Common myeloid progenitor, CD34-positive (primary cell): Measurements from ENCODE around the gene DNAH11.
"Not testable (repeated sequence)": the region's sequence is repeated elsewhere in the genome, so short reads cannot be mapped to it uniquely, and the experiment has no call there.

Experiments
- CTCF ChIA-PET: fragments of 350-600 bp; sonication (Branson Sonifier 250); formaldehyde crosslinking; loops from one replicate; lab custom pipeline; 2021; ENCODE audit warnings: antibody characterized with exemption; lab: Charles Lee
- POLR2A ChIA-PET: fragments of 350-600 bp; sonication (Branson Sonifier 250); formaldehyde crosslinking; loops from one replicate; lab custom pipeline; 2021; ENCODE audit warnings: antibody characterized with exemption; lab: Charles Lee
- DNase-seq, 3 donors: peaks; one replicate each; pipeline versions ENCODE4 v3.0.0 to v3.0.0-alpha.2; 2013
- H3K27ac ChIP-seq, 2 experiments: 1 replicate in 1 of 2; 2 replicates in 1 of 2; pipeline ENCODE4 v1.7.0; 2013; ENCODE audit warnings: inconsistent platforms in 2 of 2, low read length in 2 of 2, mild to moderate bottlenecking in 2 of 2, low read depth in 1 of 2, moderate library complexity in 1 of 2; ENCODE audit not compliant: severe bottlenecking in 2 of 2, insufficient read depth in 1 of 2, poor library complexity in 1 of 2
- H3K27me3 ChIP-seq, 5 experiments: replicated peaks in 2 of 5; 1 replicate in 3 of 5; 2 replicates in 2 of 5; pipeline versions ENCODE4 v1.6.1 to v1.7.0; 2013; ENCODE audit warnings: low read length in 4 of 5, mild to moderate bottlenecking in 2 of 5, moderate library complexity in 2 of 5, inconsistent platforms in 1 of 5; ENCODE audit not compliant: insufficient read depth in 5 of 5, control insufficient read depth in 4 of 5
- H3K36me3 ChIP-seq, 4 experiments: 1 replicate in 2 of 4; 2 replicates in 2 of 4; pipeline versions ENCODE4 v1.6.1 to v1.7.0; 2013; ENCODE audit warnings: low read length in 3 of 4, control low read depth in 1 of 4, mild to moderate bottlenecking in 1 of 4; ENCODE audit not compliant: control insufficient read depth in 4 of 4, insufficient read depth in 4 of 4
- H3K4me1 ChIP-seq, 4 experiments: 1 replicate in 3 of 4; 2 replicates in 1 of 4; pipeline versions ENCODE4 v1.6.1 to v1.7.1; 2013; ENCODE audit warnings: low read length in 3 of 4, mild to moderate bottlenecking in 3 of 4, control low read depth in 1 of 4, inconsistent platforms in 1 of 4, moderate library complexity in 1 of 4; ENCODE audit not compliant: control insufficient read depth in 4 of 4, insufficient read depth in 4 of 4; ENCODE audit errors: control extremely low read depth in 1 of 4
- H3K4me3 ChIP-seq, 7 experiments: 1 replicate in 4 of 7; 2 replicates in 3 of 7; pipeline versions ENCODE4 v1.5.1 to v1.7.0; 2013; ENCODE audit warnings: mild to moderate bottlenecking in 7 of 7, low read length in 6 of 7, moderate library complexity in 6 of 7, inconsistent platforms in 2 of 7, low read depth in 2 of 7, control low read depth in 1 of 7; ENCODE audit not compliant: insufficient read depth in 4 of 7, control insufficient read depth in 1 of 7; ENCODE audit errors: extremely low read depth in 1 of 7
- H3K9me3 ChIP-seq, 5 experiments: 1 replicate in 4 of 5; 2 replicates in 1 of 5; pipeline versions ENCODE4 v1.6.1 to v1.7.1; 2013; ENCODE audit warnings: low read length in 4 of 5, mild to moderate bottlenecking in 2 of 5, inconsistent platforms in 1 of 5, low read depth in 1 of 5, moderate library complexity in 1 of 5; ENCODE audit not compliant: control insufficient read depth in 4 of 5, insufficient read depth in 2 of 5; ENCODE audit errors: control extremely low read depth in 1 of 5
- WGBS: methylation state at CpG from one replicate; pipeline ENCODE4 v1.1.5; 2013; ENCODE audit not compliant: insufficient coverage; 5-methylcytosine and 5-hydroxymethylcytosine counted together

The DNAH11 gene

GRCh38 chr7:21533646-21534045 lies 9.2 kb upstream of the DNAH11 start:
- H3K36me3 ChIP-seq, CTCF ChIA-PET, DNase-seq, H3K27ac ChIP-seq, POLR2A ChIA-PET, H3K4me3 ChIP-seq, H3K9me3 ChIP-seq, H3K4me1 ChIP-seq, H3K27me3 ChIP-seq: not testable (repeated sequence)

GRCh38 chr7:21536445-21537118 lies 6.3 kb upstream of the DNAH11 start:
- H3K4me1 ChIP-seq, H3K9me3 ChIP-seq, H3K36me3 ChIP-seq, H3K4me3 ChIP-seq, POLR2A ChIA-PET, H3K27ac ChIP-seq, CTCF ChIA-PET, DNase-seq: not testable (repeated sequence)
- peaks cover 0 to 20% (median 6%) of the 10 kb centered on the region in 5 experiments for H3K27me3 ChIP-seq
- 99% methylated on average over 20 of the region's 27 CpGs for WGBS

- H3K4me1 ChIP-seq, result peaks cover 1 to 16% (median 15%) of the 10 kb centered on the region in 4 experiments
- peaks cover 13 to 45% (median 24%) of the 10 kb centered on the region in 5 experiments for H3K27me3 ChIP-seq
- H3K9me3 ChIP-seq, result no peaks in the 10 kb centered on the region
- ChIA-PET POLR2A (no interaction called here), CTCF (no interaction called here)
- H3K4me3 ChIP-seq, result no peak overlapping the region
- DNase-seq, result no peak
- no peak overlapping the region for H3K27ac ChIP-seq
- 100% methylated on average over 2 of the region's 3 CpGs for WGBS
- no peaks in the 10 kb centered on the region for H3K36me3 ChIP-seq
Measured at GRCh38 chr7:21538936-21539495, 3.8 kb upstream of the DNAH11 start.

GRCh38 chr7:21543528-21544302 lies 876 bp downstream of the DNAH11 start:
- whole genome bisulfite sequencing, result 9% methylated on average over 30 of the region's 31 CpGs
- CTCF ChIA-PET, result no interaction called here
- H3K9me3 ChIP-seq, result no peaks in the 10 kb centered on the region
- peak; percentile 17 to 49 (median 46) for DNase-seq
- no peak overlapping the region for H3K27ac ChIP-seq
- peaks cover 22 to 68% (median 32%) of the 10 kb centered on the region in 5 experiments for H3K27me3 ChIP-seq
- peak overlapping the region in 6 of 7 experiments; percentile 42 to 71 (median 64) for H3K4me3 ChIP-seq
- no peaks in the 10 kb centered on the region for H3K36me3 ChIP-seq
- POLR2A ChIA-PET, result interaction anchor here (0.8 kb wide), 1 partner anchor 8 kb away, joined by 3 read pairs; no protein-coding TSS in a partner anchor
- H3K4me1 ChIP-seq, result peaks cover 1 to 16% (median 15%) of the 10 kb centered on the region in 4 experiments

GRCh38 chr7:21544303-21544656 lies 1.4 kb downstream of the DNAH11 start:
- 11% methylated on average over 1 of the region's 3 CpGs for whole genome bisulfite sequencing
- POLR2A ChIA-PET, result no interaction called here

GRCh38 chr7:21544715-21545114 lies 1.9 kb downstream of the DNAH11 start:
- H3K4me3 ChIP-seq, result no peak overlapping the region
- H3K36me3 ChIP-seq, result no peaks in the 10 kb centered on the region
- no peak for DNase-seq
- POLR2A ChIA-PET, result no interaction called here
- H3K27ac ChIP-seq, result no peak overlapping the region
- no peaks in the 10 kb centered on the region for H3K9me3 ChIP-seq
- H3K4me1 ChIP-seq, result peaks cover 1 to 16% (median 15%) of the 10 kb centered on the region in 4 experiments
- CTCF ChIA-PET, result no interaction called here
- 67% methylated on average over 2 of the region's 3 CpGs for WGBS
- H3K27me3 ChIP-seq, result peaks cover 22 to 65% (median 32%) of the 10 kb centered on the region in 5 experiments

More at GRCh38 chr7:21544303-21544656, 1.4 kb downstream of the DNAH11 start:
- DNase-seq, result no peak
- CTCF ChIA-PET, result no interaction called here
- Histone ChIP-seq H3K27me3 (peaks cover 22 to 68% (median 32%) of the 10 kb centered on the region in 5 experiments), H3K9me3 (no peaks in the 10 kb centered on the region), H3K4me1 (peaks cover 1 to 16% (median 15%) of the 10 kb centered on the region in 4 experiments), H3K27ac (no peak overlapping the region), H3K4me3 (no peak overlapping the region), H3K36me3 (no peaks in the 10 kb centered on the region)

GRCh38 chr7:21547501-21547900 lies 4.7 kb downstream of the DNAH11 start:
- no peak overlapping the region for H3K4me3 ChIP-seq
- H3K36me3 ChIP-seq, result no peaks in the 10 kb centered on the region
- WGBS, result 73% methylated on average over 3 of the region's 3 CpGs
- DNase-seq, result no peak
- H3K4me1 ChIP-seq, result peaks cover 1 to 15% (median 14%) of the 10 kb centered on the region in 4 experiments
- H3K27me3 ChIP-seq, result peaks cover 16 to 40% (median 21%) of the 10 kb centered on the region in 5 experiments
- POLR2A ChIA-PET, result no interaction called here
- no peak overlapping the region for H3K27ac ChIP-seq
- CTCF ChIA-PET, result no interaction called here
- H3K9me3 ChIP-seq, result no peaks in the 10 kb centered on the region
